ENCODE measurements around the gene GPR15LG.
"Not testable (repeated sequence)": the region's sequence is repeated elsewhere in the genome, so short reads cannot be mapped to it uniquely, and the experiment has no call there.

GPR15LG gene

GRCh38 chr10:84173501-84173929, at the start of gene GPR15LG:
Gene GPR15LG, plus strand, starts transcription at chr10:84173801. Its CDS starts 51 bp downstream, at chr10:84173852.
- no peak for DNase-seq (ENCODE audit: low read depth in 3 of 3)

DNA sequence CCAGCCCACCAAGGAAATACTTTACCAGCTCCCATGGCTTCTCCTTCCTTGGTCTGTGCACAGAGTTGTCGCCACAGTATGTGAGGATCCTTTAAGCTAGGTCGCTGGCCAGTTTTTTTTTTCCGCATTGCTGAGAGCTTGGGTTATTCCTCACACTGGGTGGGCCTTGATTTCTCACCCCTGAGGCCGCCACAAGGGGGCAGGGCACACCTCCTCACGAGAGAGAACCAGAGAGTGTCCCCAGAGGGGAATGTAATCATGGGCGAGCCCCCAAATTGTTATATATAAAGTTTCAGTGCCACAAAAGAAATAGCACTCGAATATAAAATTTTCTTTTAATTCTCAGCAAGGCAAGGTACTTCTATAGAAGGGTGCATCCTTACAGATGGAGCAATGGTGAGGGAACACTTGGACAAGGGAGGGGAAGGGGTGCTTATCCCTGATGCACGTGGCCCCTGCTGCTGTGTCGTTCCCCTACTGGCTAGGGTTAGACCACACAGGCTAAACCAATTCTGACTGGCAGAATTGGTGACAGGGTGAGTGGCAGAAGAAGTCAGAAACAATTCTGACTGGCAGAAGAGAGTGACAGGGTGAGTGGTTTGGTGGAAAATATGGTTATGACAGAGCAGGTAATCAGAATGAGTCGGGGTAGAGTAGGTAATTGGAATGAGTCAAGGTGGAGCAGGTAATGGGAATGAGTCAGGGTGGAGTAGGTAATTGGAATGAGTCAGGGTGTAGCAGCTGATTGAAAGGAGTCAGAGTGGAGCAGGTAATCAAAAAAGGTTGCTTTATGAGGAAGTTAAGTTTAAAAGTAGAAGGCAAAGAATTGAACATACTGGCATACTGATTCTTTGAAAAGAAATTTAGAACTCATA, 47.5 kb upstream of the GPR15LG start:
- not testable (repeated sequence) for DNase-seq (ENCODE audit: low read depth in 3 of 3)

DNA sequence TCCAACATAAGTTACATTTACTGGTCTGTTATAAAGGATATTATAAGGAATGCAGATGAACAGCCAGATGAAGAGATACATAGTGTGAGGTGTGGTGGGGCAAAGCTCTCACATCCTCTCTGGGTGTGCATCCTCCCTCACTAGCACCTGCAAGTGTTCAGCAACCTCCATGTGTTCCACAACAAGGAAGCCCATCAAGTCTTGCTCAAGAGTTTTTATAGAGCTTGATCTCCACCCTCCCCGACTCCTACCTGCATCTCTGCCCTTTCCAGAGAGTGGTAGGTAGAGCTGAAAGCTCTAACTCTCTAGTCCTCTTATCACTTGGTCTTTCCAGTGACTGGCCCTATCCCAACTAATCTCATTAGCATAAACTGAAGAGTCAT, 46.8 kb upstream of the GPR15LG start:
- DNase-seq (ENCODE audit: low read depth in 3 of 3): no peak

DNA sequence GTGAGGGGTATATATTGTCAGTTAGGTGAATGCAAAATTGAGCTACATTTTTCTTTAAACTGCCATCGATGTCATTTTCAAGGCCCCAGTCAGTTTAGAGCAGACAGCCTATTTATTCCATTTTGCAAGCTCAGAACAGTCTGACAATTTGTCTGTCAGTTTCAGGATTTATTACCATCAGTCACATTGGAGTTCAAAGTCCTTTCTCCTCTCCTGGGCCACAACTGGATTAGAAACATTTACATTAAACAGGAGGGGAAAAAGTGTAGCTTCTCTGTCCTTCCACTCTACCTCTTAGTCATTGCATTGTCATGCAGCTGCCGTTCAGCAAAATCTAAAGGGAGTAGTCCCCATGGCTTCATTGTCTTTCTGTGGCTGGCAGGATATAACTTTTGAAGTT, 37.8 kb upstream of the GPR15LG start:
- DNase-seq (ENCODE audit: low read depth in 3 of 3): no peak

GRCh38 chr10:84137811-84138210, 35.8 kb upstream of the GPR15LG start:
- DNase-seq (ENCODE audit: low read depth in 3 of 3): no peak

DNA sequence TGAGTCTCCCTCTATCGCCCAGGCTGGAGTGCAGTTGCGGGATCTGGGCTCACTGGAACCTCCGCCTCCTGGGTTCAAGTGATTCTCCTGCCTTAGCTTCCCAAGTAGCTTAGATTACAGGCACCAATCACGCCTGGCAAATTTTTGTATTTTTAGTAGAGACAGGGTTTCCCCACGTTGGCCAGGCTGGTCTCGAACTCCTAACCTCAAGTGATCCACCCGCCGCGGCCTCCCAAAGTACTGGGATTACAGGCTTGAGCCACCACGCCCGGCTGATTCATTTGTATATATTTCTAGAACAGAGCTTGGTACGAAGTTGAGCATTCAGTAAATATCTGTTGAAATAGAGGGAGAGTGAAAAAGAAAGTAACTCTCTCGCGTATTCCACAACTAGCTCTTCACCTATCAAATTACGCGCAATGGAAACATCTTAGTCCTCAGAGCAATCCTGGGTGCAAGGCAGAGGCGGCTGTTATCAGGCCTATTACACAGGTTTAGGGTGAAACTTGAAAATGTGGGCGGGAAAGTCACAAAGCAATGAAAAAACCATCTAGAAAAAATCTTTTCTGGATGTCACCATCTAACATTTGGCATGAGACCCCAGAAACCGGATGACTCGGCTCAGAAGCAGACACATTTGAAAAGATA, 35.0 kb upstream of the GPR15LG start:
- DNase-seq (ENCODE audit: low read depth in 3 of 3): peak; percentile 46 to 59 (median 48)

DNA sequence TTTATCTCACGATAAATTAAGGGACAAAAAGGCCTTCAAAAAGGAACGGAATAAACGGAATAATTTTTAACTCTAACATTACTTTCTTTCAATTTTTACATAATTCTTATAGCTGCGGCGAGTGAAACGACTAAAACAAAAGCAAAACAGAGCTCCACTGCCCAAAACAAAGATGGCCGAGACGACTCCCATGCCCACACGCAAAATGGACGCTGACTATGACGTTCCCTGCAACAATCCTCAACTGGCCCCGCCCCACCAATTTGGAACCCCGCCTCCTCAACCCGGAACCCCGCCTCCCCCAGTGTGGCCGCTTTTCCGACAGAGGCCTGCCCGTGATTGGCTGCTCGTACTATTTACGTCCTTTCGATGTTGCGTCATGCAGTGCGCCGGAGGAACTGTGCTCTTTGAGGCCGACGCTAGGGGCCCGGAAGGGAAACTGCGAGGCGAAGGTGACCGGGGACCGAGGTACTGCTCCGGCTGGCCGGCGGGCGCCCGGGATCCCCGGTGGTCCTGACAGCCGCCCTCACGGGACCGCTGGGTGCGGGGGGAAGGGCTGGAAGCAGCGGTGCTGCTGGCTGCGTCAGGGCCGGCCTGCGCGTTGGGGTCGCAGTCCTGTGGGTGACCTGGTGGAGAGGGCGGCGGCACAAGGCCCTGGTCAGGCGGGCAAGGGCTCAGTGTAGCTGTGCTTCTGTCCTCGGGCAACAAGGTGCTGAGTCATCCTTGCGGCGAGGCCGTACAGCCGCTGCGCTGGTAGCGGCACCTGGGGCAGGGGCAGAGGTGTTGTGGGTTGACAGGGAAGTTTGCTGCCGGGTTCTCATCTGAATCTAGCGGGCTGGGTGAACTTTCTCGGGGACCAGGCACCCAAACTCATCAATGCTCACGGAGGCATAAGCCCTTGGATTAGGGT, 34.2 kb upstream of the GPR15LG start, which contains the start of gene GHITM:
TSS of gene GHITM (plus strand) at position 384 of the 910 bp plus-strand sequence. CDS start 1,992 bp downstream, outside the sequence.
- DNase-seq (ENCODE audit: low read depth in 3 of 3): peak; percentile 98

GRCh38 chr10:84140036-84140379, 33.6 kb upstream of the GPR15LG start:
- no peak for DNase-seq (ENCODE audit: low read depth in 3 of 3)

- no peak for DNase-seq (ENCODE audit: low read depth in 3 of 3)
Observed at GRCh38 chr10:84147347-84147746, 26.3 kb upstream of the GPR15LG start.

DNA sequence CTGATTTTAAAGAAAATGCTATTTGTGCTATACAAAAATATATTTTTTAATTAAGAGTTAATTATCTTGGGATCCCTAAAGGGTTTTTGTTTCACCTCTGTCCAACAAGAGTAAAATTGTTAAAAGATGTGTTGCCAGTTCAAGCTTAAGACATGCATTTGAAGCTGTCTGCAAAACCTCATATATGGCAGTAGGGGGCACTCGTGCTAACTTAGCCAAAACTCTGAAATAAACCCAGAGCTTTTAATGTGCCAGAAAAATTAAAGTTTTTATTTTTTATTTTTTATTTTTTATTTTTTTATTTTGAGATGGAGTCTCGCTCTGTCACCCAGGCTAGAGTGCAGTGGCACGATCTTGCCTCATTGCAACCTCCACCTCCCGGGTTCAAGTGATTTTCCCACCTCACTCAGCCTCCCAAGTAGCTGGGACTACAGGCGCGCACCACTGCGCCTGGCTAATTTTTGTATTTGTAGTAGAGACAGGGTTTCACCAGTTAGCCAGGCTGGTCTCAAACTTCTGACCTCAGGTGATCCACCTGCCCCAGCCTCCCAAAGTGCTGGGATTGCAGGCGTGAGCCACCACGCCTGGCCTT, 25.5 kb upstream of the GPR15LG start:
- DNase-seq (ENCODE audit: low read depth in 3 of 3): not testable (repeated sequence)

DNA sequence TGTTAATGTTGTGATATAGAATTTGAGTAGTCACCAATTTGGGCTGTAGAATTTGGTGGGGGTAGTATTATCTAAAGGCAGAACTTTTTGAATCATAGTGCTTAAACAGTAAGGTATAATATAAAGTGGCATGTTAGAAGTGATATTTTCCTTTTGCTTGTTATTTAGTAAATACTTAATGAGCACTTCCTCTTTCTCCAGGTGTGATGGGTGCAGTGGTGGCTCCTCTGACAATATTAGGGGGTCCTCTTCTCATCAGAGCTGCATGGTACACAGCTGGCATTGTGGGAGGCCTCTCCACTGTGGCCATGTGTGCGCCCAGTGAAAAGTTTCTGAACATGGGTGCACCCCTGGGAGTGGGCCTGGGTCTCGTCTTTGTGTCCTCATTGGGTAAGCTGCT, 23.7 kb upstream of the GPR15LG start:
- no peak for DNase-seq (ENCODE audit: low read depth in 3 of 3)

GRCh38 chr10:84152769-84153168, 20.8 kb upstream of the GPR15LG start:
- no peak for DNase-seq (ENCODE audit: low read depth in 3 of 3)

DNA sequence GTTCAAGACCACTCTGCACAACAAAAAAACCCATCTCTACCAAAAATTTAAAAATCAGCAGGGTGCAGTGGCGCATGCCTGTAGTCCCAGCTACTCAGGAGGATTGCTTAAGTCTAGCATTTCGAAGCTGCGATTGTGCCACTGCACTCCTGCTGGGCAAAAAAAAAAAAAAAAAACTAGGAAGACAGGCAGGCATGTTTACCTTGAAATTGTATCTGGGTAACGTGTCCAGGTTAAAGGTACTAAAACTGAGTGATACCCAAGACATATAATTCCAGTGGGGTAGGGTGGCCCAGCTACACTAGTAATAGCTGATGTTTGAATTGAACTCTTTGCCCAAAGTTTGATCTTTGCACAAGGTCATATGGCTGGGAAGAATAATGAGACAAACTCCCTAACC, 18.1 kb upstream of the GPR15LG start:
- no peak for DNase-seq (ENCODE audit: low read depth in 3 of 3)

- DNase-seq (ENCODE audit: low read depth in 3 of 3): no peak
Observed at GRCh38 chr10:84156009-84156408, 17.6 kb upstream of the GPR15LG start.

DNA sequence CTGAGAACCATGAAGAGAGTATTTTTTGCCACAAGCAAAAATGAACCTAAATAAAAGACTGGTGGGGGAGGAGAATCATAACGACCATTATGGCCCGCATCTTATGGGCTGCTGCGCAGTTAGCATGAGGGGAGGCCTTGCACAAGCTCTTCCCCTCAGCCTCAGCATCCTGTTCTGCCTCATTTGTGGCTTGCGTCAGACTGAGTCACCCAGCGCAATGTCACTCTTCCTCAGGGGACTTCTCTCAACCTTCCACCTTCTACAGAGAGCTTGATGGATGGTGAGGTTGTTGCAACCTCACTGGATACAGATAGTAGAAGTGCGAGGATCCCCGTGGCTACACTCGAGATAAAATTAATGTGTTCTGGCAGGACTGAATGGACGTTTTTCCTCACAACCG, 16.8 kb upstream of the GPR15LG start:
- peak in 1 of 3 donors; percentile 19 for DNase-seq (ENCODE audit: low read depth in 3 of 3)

DNA sequence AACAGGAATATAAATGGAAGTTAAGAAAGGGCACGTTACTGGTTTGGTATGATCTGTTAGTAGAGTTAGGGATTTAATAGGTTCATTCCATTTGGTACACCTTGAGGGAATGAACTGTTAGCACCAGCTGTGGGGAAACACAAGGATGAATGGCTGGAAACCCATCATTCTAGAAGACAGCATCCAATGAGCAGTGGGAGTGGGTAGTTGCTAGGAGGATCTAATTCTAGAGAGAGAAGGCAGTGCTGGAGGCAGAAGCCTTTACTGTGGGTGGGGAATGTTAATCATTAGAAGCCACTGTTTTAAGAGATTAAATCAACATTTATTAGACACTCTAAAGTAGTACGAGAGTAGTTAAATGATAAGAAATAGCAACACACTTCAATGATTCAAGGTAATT, 15.5 kb upstream of the GPR15LG start:
- DNase-seq (ENCODE audit: low read depth in 3 of 3): no peak

GRCh38 chr10:84158550-84158949, 15.1 kb upstream of the GPR15LG start:
- DNase-seq (ENCODE audit: low read depth in 3 of 3): no peak

GRCh38 chr10:84159076-84159685, 14.4 kb upstream of the GPR15LG start:
- DNase-seq (ENCODE audit: low read depth in 3 of 3): no peak

GRCh38 chr10:84160663-84161362, 12.8 kb upstream of the GPR15LG start:
- DNase-seq (ENCODE audit: low read depth in 3 of 3): no peak

DNA sequence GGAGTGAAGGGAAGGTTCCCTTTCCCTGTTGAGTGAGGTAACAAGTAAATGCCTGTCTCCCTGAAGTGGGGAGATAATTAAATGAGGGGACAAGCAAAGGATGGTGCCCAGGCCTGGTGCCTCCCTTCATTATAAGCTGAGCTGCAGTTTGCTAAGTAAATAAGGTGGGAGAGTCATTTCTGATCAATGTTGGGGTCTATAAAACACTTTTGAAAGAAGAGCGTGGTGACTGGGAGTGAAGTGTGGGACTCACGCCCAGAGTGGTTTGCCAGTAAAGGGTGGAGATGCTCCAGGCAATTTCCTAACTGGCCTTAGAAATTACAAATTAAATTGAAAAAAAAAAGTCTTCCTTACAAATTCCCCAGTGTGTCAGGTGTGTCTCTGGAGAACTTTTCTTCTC, 9.6 kb upstream of the GPR15LG start:
- no peak for DNase-seq (ENCODE audit: low read depth in 3 of 3)

GRCh38 chr10:84164442-84164841, 9.2 kb upstream of the GPR15LG start:
- DNase-seq (ENCODE audit: low read depth in 3 of 3): no peak
